Measurements from ENCODE around the gene ZNRF1.

DNA sequence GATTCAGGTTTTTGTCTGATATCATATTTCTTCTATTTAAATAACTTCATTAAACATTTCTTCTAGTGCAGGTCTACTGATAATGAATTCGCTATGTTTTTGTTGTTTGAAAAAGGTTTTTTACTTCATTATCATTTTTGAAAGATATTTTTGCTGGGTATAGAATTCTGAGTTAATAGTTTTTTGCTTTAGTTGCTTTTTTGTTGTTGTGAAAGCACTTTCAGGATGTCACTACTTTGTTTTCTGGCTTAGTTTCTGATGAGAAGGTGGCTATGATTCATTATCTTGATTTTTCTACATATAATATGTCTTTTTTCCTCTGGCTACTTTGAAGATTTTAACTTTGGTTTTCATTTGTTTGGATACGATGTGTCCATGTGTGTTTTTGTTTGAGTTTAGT lies 153.0 kb downstream of the ZNRF1 start:
- TF ChIP-seq, protein P1, sequence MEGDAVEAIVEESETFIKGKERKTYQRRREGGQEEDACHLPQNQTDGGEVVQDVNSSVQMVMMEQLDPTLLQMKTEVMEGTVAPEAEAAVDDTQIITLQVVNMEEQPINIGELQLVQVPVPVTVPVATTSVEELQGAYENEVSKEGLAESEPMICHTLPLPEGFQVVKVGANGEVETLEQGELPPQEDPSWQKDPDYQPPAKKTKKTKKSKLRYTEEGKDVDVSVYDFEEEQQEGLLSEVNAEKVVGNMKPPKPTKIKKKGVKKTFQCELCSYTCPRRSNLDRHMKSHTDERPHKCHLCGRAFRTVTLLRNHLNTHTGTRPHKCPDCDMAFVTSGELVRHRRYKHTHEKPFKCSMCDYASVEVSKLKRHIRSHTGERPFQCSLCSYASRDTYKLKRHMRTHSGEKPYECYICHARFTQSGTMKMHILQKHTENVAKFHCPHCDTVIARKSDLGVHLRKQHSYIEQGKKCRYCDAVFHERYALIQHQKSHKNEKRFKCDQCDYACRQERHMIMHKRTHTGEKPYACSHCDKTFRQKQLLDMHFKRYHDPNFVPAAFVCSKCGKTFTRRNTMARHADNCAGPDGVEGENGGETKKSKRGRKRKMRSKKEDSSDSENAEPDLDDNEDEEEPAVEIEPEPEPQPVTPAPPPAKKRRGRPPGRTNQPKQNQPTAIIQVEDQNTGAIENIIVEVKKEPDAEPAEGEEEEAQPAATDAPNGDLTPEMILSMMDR (IDR thresholded peaks at IDR 0.05), result no peak
- no peak for TF ChIP-seq POLR2A (IDR thresholded peaks at IDR 0.05)
